ENCODE data around the gene DGKD.

Gene DGKD

GRCh38 chr2:233338046-233338445, 16.2 kb upstream of the DGKD start:
- no peak for DNase-seq

- no peak for DNase-seq
Observed at GRCh38 chr2:233338812-233339368, 15.4 kb upstream of the DGKD start.

GRCh38 chr2:233339427-233339826, 14.9 kb upstream of the DGKD start:
- DNase-seq = peak; percentile 74

GRCh38 chr2:233341296-233341695, 13.0 kb upstream of the DGKD start:
- DNase-seq = no peak

GRCh38 chr2:233342301-233342700, 12.0 kb upstream of the DGKD start:
- no peak for DNase-seq

- DNase-seq = no peak
Observed at GRCh38 chr2:233343171-233343705, 11.1 kb upstream of the DGKD start.

GRCh38 chr2:233346376-233346775, 7.9 kb upstream of the DGKD start:
- no peak for DNase-seq

- no peak for DNase-seq
Observed at GRCh38 chr2:233346930-233347329, 7.4 kb upstream of the DGKD start.

GRCh38 chr2:233349005-233349998, 5.0 kb upstream of the DGKD start:
- peak; percentile 41 for DNase-seq

GRCh38 chr2:233350708-233351107, 3.6 kb upstream of the DGKD start:
- DNase-seq = peak; percentile 79

GRCh38 chr2:233351423-233351822, 2.9 kb upstream of the DGKD start:
- DNase-seq = no peak

- no peak for DNase-seq
Observed at GRCh38 chr2:233352141-233352842, 2.0 kb upstream of the DGKD start.

- no peak for DNase-seq
Observed at GRCh38 chr2:233353101-233353768, 1.1 kb upstream of the DGKD start.

GRCh38 chr2:233354500-233354924, 218 bp downstream of the DGKD start:
- DNase-seq = no peak

GRCh38 chr2:233354971-233355574, 779 bp downstream of the DGKD start:
- peak; percentile 50 for DNase-seq

- no peak for DNase-seq
Observed at GRCh38 chr2:233355916-233356315, 1.6 kb downstream of the DGKD start.

GRCh38 chr2:233356546-233357308, 2.4 kb downstream of the DGKD start:
- no peak for DNase-seq

GRCh38 chr2:233358335-233358734, 4.0 kb downstream of the DGKD start:
- peak; percentile 30 for DNase-seq

- no peak for DNase-seq
Observed at GRCh38 chr2:233358947-233359346, 4.7 kb downstream of the DGKD start.

- DNase-seq = no peak
Observed at GRCh38 chr2:233359823-233360222, 5.5 kb downstream of the DGKD start.

- no peak for DNase-seq
Observed at GRCh38 chr2:233360771-233361176, 6.5 kb downstream of the DGKD start.

- no peak for DNase-seq
Observed at GRCh38 chr2:233361297-233361696, 7.0 kb downstream of the DGKD start.

Measured in hematopoietic multipotent progenitor cell treated with erythropoietin and hydrocortisone succinate and interleukin-3 and kit ligand, for 6 days (in vitro differentiated cells).